Middle frontal gyrus (tissue), 1 donor: Measurements from ENCODE around the gene BPIFB2.

Source experiments
- DNase-seq: peaks from one replicate; pipeline ENCODE4 v3.0.0-alpha.2; 2015; ENCODE audit warnings: low spot score; ENCODE audit errors: extremely low spot score

The BPIFB2 gene

GRCh38 chr20:33005908-33006775, 1.4 kb upstream of the BPIFB2 start:
- DNase-seq: no peak

DNA sequence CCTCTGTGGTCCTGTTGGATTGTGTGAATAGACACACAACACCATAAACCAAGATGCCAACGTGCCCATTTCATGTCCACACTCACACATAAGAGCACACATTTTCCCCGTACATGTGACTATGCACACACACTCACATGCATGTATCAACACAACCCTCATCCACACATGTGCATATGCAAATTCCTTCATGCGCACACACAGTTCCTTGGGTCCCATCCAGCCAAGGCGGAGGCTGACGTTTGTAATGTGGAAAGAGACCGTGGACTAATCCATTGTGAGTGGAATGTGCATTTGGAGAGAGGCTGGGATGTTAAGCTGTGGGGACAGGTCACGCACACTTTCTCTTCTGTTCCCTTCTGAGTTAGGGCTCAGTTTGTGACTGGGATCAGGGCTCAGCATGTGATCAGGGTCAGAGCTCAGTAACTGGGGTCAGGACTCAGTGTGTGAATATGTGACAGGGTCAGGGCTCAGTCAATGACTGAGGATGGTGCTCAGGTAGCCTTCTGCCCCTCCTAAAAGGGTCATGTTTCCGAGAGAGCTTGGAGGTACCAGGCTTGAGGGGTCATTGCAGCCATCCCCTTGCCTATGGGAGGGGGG, 628 bp upstream of the BPIFB2 start:
- no peak for DNase-seq

GRCh38 chr20:33008336-33009213, 1.1 kb downstream of the BPIFB2 start:
- no peak for DNase-seq

DNA sequence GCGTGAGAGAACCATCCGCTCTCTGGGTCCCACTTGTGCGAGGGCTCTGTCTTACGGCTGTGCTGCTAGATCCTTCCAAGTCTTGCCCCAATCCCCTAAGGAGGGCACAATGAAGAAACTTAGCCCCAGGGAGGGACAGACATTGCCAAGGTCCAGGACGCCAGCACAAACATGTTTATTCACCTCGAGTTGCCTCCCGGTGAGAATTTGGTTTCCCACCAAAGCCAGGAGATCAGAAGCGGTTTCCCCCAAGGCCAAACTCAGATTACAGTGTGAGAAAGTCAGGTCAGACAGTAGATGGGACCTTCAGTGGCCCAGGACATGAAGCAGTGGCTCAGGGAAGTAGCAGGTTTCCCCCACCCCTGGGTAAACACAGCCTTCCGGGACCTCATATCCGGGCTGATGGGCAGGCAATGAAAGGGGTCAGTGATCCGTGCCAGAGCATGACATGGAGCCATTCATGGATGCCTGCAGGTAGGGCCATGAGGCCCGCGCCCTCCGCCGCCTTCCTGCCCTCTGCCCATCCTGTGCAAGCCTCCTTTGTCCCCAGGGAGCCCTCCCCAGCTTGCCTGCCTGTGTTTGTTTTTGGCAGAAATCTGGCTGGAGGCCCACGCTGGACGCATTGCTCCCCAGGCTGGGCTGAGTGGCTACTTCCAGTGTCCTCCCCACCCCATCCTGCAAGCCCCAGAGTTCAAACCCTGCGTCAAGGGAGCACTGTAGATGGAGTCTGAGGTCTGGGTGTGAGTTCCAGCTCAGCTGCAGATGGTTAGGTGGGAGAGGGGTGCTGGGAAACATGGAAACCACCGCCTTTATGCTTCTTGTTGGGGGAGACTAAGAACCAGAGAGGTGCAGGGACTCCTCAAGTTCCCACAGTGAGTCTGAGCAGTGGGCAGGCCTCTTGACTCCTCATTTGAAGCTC, 2.0 kb downstream of the BPIFB2 start:
- no peak for DNase-seq

- DNase-seq: no peak
Observed at GRCh38 chr20:33010133-33010504, 2.6 kb downstream of the BPIFB2 start.

DNA sequence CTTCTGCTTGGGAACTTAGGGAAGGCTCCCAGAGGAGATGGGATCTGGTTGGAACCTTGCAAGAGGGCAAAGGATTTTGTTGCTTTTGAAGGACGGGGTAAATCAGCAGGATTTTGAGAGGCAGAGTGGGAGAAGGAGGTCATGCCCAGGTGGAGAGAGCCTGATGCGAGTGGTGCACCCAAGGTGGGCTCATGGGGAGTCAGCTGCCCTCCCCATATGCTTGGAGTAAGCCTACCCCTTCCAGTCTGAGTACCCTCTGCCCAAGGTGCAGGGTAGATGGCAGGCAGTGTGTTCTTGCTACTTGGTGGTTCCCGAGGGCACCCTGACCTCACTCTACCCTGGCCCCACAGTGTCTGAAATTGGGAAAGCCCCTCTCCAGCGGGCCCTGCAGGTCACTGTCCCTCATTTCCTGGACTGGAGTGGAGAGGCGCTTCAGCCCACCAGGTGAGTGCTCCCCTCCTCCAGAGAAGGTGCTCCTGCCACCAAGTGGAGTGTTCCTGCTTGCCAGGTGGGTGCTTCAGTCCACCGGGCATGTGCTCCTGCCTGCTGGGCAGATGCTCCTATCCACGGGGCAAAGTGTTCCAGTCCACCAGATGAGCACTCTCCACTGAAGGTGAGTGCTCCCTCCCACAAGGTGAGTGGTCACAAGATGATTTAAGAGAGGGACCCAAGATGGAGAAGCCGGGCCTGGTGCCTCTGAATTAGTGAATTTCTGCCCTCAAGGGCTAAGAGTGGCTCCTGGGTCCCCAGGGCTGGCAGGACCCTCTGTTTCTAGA, 3.4 kb downstream of the BPIFB2 start:
- no peak for DNase-seq

DNA sequence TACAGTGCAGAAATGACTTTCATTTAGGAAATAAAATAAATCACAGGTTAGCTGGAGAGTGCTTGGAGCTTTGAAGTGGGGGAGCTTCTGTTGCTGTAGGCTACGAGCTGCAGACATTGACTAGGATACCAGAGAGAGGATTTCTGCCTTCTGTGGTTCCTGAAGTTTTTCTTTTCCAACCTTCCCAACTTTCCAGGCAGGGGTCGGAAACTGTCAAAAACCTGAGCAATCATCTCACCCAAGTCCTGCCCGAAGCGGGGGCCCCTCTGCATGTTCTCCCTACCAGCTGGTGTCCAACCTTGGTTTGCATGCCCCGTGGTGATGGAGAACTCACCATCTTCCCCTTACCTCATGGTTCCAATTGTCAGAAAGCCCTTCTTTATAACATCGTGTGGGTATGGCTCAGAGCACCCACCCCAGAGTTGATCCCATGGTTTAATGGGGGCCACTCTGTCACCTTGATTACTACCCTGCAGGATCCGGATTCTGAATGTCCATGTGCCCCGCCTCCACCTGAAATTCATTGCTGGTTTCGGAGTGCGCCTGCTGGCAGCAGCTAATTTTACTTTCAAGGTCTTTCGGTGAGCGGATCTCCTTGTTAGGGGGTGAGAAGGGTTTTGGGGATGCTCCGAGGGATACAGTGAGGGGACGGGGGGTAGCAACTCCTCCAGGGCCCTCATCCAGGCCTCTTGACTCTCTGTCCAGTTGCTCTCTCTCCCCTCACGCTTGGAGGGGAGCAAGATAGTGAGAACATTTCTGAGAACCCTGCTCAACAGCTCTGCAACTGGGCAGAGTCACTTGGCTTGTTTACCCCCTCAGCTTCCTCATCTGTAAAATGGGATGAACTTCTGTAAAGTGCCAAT, 5.1 kb downstream of the BPIFB2 start:
- DNase-seq: no peak

DNA sequence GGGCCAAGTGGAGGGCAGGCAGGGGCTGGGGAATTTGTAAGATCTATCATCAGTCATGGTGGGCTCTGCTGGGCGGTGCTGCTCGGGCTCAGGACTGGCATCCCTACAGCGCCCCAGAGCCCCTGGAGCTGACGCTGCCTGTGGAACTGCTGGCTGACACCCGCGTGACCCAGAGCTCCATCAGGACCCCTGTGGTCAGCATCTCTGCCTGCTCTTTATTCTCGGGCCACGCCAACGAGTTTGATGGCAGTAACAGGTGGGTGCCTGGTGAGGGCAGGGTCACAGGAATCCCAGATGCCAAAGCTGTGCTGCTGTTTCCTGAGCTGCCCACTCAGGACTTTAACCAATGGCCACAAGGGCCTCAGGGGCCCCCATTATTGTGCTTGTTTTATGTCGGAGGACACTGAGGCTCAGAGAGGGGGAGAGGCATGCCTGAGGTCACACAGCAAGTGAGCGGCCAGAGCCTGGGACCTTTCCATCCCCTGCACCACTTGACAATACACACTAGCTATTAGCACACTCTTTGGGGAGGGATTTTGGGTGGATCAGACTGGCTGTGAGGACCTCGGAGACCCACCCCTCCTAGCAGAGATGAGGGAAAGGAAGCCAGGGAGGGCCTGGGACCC, 6.3 kb downstream of the BPIFB2 start:
- DNase-seq: no peak

GRCh38 chr20:33014336-33015113, 7.0 kb downstream of the BPIFB2 start:
- no peak for DNase-seq

DNA sequence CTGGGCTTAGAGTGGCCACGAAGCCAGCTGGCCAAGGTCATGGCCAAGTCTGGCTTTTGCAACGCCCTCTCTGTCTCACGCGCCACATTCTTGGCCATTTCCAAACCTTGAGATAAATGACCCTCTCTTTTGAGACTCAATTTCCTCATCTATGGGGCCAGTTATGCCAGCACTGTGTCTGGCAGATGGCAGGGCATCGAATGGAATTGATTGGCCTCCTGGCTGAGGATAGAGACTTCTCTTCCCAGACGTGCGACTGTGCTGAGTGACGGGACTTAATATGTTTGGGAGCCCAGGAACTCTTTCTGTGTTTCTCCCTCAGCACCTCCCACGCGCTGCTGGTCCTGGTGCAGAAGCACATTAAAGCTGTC, 7.6 kb downstream of the BPIFB2 start:
- DNase-seq: no peak

GRCh38 chr20:33015700-33016580, 8.4 kb downstream of the BPIFB2 start:
- no peak for DNase-seq

- no peak for DNase-seq
Observed at GRCh38 chr20:33016581-33017109, 9.1 kb downstream of the BPIFB2 start.

GRCh38 chr20:33017542-33017941, 10.0 kb downstream of the BPIFB2 start:
- DNase-seq: no peak

- no peak for DNase-seq
Observed at GRCh38 chr20:33018169-33018931, 10.8 kb downstream of the BPIFB2 start.

DNA sequence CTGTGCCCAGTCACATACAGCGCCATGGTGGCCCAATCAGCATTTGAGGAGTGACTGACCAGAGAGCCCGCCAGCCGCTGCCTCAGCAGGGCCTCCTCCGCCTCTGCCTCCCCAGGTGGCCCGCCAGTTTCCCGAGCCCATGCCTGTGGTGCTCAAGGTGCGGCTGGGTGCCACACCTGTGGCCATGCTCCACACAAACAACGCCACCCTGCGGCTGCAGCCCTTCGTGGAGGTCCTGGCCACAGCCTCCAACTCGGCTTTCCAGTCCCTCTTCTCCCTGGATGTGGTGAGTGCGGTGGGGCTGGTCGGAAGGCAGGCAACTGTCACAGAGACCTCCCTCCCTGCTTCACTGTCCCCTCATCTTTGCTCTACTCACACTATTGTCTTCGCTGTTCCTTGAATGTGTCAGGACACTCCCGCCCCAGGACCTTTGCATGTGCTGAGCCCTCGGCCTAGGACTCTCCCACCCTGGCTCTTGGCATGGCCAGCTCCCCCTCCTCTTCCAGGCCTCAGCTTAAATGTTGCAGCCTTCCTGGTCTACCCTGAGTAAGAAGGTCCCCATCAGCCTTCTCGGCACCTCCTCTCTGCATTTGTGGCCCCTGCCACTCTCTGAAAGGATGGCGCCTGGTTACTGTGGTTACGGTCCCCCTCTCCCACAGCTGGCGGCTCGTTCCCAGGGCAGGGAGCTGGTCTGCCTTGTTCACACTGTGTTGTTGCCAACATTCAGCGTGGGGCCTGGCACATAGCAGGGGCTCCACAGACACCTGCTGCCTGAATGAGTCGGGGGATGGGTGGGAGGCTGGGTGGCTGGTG, 12.2 kb downstream of the BPIFB2 start:
- no peak for DNase-seq
